GM21447 (cell line): Measurements from ENCODE around the gene FAM181B.
A peak's percentile ranks its signal among the peaks of the same experiment; 100 is the strongest.
"Not testable (repeated sequence)": the region's sequence is repeated elsewhere in the genome, so short reads cannot be mapped to it uniquely, and the experiment has no call there.

ENCODE experiments used
- ATAC-seq: cut with Tn5 transposase; IDR thresholded peaks from one replicate; pipeline ENCODE4 v1.9.1; 2021; ENCODE audit not compliant: unreplicated experiment

FAM181B gene

GRCh38 chr11:82732734-82733443 lies 775 bp downstream of the FAM181B start:
- ATAC-seq: no peak

- ATAC-seq: no peak
These were observed 1.3 kb downstream of the FAM181B start for GRCh38 chr11:82732348-82732733.

GRCh38 chr11:82731691-82732277 lies 1.9 kb downstream of the FAM181B start:
- ATAC-seq: no peak

- ATAC-seq: no peak
These were observed 2.9 kb downstream of the FAM181B start for GRCh38 chr11:82730754-82731153.

GRCh38 chr11:82730286-82730685 lies 3.4 kb downstream of the FAM181B start:
- no peak for ATAC-seq

GRCh38 chr11:82724026-82724425 lies 9.6 kb downstream of the FAM181B start:
- no peak for ATAC-seq

- no peak for ATAC-seq
These were observed 11.4 kb downstream of the FAM181B start for GRCh38 chr11:82722231-82722630.

- no peak for ATAC-seq
These were observed 13.2 kb downstream of the FAM181B start for GRCh38 chr11:82720267-82721065.

GRCh38 chr11:82719361-82720105 lies 14.1 kb downstream of the FAM181B start:
- no peak for ATAC-seq

- ATAC-seq: no peak
These were observed 14.8 kb downstream of the FAM181B start for GRCh38 chr11:82718821-82719220.

GRCh38 chr11:82718307-82718706 lies 15.4 kb downstream of the FAM181B start:
- peak; percentile 67 for ATAC-seq

GRCh38 chr11:82714346-82715174 lies 19.1 kb downstream of the FAM181B start:
- ATAC-seq: no peak

- ATAC-seq: no peak
These were observed 22.0 kb downstream of the FAM181B start for GRCh38 chr11:82711648-82712047.

- ATAC-seq: no peak
These were observed 29.9 kb downstream of the FAM181B start for GRCh38 chr11:82703796-82704195.

- ATAC-seq: no peak
These were observed 30.4 kb downstream of the FAM181B start for GRCh38 chr11:82703226-82703625.

- peak; percentile 64 for ATAC-seq
These were observed 31.7 kb downstream of the FAM181B start for GRCh38 chr11:82701847-82702520.

GRCh38 chr11:82698576-82699352 lies 34.9 kb downstream of the FAM181B start:
- ATAC-seq: no peak

GRCh38 chr11:82692981-82693380 lies 40.7 kb downstream of the FAM181B start:
- no peak for ATAC-seq

- ATAC-seq: not testable (repeated sequence)
These were observed 44.3 kb downstream of the FAM181B start for GRCh38 chr11:82689347-82689746.
